Measurements from ENCODE around the gene ARHGAP6.

DNA sequence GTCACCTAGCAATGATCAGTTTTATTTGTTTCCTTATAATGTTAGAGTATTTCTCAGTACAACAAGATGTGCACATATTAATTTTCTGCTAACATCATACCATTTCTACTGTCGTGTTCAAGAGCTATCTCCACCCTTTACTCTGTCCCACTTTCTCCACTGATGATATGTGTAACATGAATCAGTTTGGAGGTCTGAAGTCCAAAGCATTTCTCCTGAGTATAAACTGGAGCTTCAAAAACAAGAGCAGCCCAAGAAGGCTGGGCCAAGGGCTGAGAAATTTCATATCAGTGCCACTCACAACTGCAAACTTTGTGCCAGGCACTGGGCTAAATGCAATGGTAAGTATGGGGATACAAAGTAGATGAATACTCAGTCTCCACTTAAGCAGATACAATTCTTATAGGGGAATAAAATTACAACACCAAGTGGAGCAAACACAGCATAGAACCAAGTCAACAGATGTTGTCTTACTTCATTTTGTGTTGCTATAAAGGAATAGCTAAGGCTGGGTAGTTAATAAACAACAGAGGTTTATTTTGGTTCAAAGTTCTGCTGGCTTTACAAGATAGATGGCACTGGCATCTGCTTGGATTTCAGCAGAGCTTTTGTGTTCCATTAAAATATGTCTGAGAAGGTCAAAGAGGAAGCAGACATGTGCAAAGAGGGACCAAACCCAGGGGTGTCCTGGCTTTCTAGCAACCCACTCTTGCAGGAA, 328.3 kb downstream of the ARHGAP6 start:
- TF ChIP-seq, protein P1, sequence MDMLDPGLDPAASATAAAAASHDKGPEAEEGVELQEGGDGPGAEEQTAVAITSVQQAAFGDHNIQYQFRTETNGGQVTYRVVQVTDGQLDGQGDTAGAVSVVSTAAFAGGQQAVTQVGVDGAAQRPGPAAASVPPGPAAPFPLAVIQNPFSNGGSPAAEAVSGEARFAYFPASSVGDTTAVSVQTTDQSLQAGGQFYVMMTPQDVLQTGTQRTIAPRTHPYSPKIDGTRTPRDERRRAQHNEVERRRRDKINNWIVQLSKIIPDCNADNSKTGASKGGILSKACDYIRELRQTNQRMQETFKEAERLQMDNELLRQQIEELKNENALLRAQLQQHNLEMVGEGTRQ (IDR thresholded peaks at IDR 0.05; ENCODE audit: low read depth, low read length), result no peak
- TF ChIP-seq, protein P2, sequence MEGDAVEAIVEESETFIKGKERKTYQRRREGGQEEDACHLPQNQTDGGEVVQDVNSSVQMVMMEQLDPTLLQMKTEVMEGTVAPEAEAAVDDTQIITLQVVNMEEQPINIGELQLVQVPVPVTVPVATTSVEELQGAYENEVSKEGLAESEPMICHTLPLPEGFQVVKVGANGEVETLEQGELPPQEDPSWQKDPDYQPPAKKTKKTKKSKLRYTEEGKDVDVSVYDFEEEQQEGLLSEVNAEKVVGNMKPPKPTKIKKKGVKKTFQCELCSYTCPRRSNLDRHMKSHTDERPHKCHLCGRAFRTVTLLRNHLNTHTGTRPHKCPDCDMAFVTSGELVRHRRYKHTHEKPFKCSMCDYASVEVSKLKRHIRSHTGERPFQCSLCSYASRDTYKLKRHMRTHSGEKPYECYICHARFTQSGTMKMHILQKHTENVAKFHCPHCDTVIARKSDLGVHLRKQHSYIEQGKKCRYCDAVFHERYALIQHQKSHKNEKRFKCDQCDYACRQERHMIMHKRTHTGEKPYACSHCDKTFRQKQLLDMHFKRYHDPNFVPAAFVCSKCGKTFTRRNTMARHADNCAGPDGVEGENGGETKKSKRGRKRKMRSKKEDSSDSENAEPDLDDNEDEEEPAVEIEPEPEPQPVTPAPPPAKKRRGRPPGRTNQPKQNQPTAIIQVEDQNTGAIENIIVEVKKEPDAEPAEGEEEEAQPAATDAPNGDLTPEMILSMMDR (conservative IDR thresholded peaks at IDR 0.05; ENCODE audit: low read depth, low read length), result no peak
- TF ChIP-seq POLR2A (IDR thresholded peaks at IDR 0.05; ENCODE audit: low read depth, low read length) (no peak), CEBPB (IDR thresholded peaks at IDR 0.05; ENCODE audit: low read depth, low read length) (no peak), RCOR1 (IDR thresholded peaks at IDR 0.05; ENCODE audit: insufficient replicate concordance, low read length) (no peak), RAD21 (IDR thresholded peaks at IDR 0.05; ENCODE audit: low read length) (no peak), ELK1 (IDR thresholded peaks at IDR 0.05; ENCODE audit: borderline replicate concordance, low read depth, low read length) (no peak), MAZ (IDR thresholded peaks at IDR 0.05; ENCODE audit: borderline replicate concordance, low read depth, low read length) (no peak), MAFK (IDR thresholded peaks at IDR 0.05; ENCODE audit: low read depth, low read length) (no peak), SMC3 (IDR thresholded peaks at IDR 0.05; ENCODE audit: low read depth, low read length) (no peak), NFE2L2 (IDR thresholded peaks at IDR 0.05; ENCODE audit: low read depth, low read length) (no peak), CHD1 (IDR thresholded peaks at IDR 0.05; ENCODE audit: low read depth, low read length) (no peak), MXI1 (IDR thresholded peaks at IDR 0.05; ENCODE audit: borderline replicate concordance, low read depth, low read length) (no peak)
